ENCODE data around the gene TRPM7.
A peak's percentile ranks its signal among the peaks of the same experiment; 100 is the strongest.

TRPM7 gene

GRCh38 chr15:50681467-50681866, 5.1 kb downstream of the TRPM7 start:
- Mint-ChIP-seq H3K27me3 (no peaks in the 10 kb centered on the region), H3K27ac (peak overlapping the region; percentile 68 to 86), H3K9me3 (no peaks in the 10 kb centered on the region), H3K4me1 (peaks cover 67% of the 10 kb centered on the region), H3K4me3 (peak overlapping the region in 1 of 2 donors; percentile 44)
- no peak for ATAC-seq
- DNase-seq, result no peak

DNA sequence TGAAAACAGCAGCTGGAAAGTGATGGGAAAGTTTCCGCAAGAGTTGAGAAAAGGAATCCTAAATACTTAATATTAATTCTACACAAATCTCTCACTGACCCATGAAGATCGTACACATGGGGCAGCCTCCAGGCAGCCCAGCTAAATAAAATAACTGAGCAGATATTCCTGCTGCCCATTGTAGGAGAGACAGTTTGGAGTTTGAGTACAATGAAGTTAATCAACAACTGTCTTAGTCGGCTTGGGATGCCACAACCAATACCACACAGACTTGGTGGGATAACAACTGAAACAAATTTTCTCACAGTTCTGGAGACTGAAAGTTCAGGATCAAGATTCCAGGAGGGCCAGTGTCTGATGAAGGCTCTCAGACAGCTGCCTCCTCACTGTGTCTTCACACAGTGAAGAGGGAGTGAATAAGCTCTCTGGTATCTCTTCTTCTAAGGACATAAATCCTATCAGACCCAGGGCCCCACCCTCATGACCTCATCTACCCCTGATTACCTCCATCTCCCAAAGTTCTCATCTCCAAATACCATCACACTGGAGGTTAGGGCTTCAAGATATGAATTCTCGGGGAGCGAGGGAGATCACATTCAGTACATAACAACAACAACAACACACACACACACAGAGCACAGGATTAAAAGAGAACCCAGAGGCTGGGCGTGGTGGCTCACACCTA, 9.7 kb downstream of the TRPM7 start:
- Mint-ChIP-seq H3K9me3 (no peaks in the 10 kb centered on the region), H3K4me1 (peaks cover 25% of the 10 kb centered on the region), H3K4me3 (no peak overlapping the region), H3K27me3 (no peaks in the 10 kb centered on the region), H3K27ac (peak overlapping the region in 1 of 2 donors; percentile 0)
- ATAC-seq, result no peak
- no peak for DNase-seq

GRCh38 chr15:50675535-50676144, 11.0 kb downstream of the TRPM7 start:
- H3K27me3 Mint-ChIP-seq, result no peaks in the 10 kb centered on the region
- no peak for ATAC-seq
- no peaks in the 10 kb centered on the region for H3K9me3 Mint-ChIP-seq
- peaks cover 22% of the 10 kb centered on the region for H3K4me1 Mint-ChIP-seq
- no peak overlapping the region for H3K4me3 Mint-ChIP-seq
- peak overlapping the region in 1 of 2 donors; percentile 34 for H3K27ac Mint-ChIP-seq
- DNase-seq, result no peak

- no peaks in the 10 kb centered on the region for H3K27me3 Mint-ChIP-seq
- no peak overlapping the region for H3K27ac Mint-ChIP-seq
- peaks cover 17% of the 10 kb centered on the region for H3K4me1 Mint-ChIP-seq
- no peak for DNase-seq
- no peaks in the 10 kb centered on the region for H3K9me3 Mint-ChIP-seq
- ATAC-seq, result no peak
- H3K4me3 Mint-ChIP-seq, result no peak overlapping the region
These were observed 16.5 kb downstream of the TRPM7 start for GRCh38 chr15:50670115-50670514.

DNA sequence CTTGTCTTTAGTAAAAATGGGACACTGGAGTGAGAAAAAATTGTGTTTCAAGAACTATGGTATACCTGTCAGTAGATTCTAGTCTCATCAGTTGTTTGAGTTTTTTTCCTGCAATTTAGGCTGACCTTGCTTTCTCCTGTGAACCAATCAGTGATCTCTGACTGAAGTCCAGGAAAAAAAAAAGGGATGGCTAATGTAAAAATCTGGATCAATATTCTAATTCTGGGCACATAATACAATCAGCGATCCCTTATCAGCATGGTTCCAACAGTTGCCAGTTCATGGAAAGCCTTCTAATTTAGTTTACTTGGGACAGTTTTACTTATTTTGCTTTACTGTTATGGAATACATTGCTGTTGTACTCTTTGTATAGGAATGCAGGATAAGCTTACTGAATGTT, 17.0 kb downstream of the TRPM7 start:
- ATAC-seq, result no peak
- Mint-ChIP-seq H3K4me1 (peaks cover 17% of the 10 kb centered on the region), H3K9me3 (no peaks in the 10 kb centered on the region), H3K27me3 (no peaks in the 10 kb centered on the region), H3K27ac (peak overlapping the region in 1 of 2 donors; percentile 27), H3K4me3 (no peak overlapping the region)
- DNase-seq, result no peak

DNA sequence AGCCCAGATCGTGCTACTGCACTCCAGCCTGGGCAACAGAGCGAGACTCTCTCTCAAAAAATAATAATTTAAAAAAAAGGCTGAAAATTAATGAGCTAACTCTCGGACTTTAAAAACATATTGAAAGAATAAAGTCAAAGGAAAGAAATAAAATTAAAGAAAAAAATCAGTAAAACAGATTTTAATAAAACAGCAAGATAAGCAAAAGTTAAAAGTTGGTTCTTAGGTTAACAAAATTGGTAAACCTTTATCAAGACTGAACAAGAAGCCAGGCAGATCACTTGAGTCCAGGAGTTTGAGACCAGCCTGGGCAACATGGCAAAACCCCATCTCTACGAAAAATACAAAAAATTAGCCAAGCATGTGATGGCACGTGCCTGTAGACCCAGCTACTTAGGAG, 20.7 kb downstream of the TRPM7 start:
- Mint-ChIP-seq H3K4me3 (no peak overlapping the region), H3K27me3 (no peaks in the 10 kb centered on the region), H3K9me3 (no peaks in the 10 kb centered on the region), H3K27ac (no peak overlapping the region), H3K4me1 (peaks cover 12% of the 10 kb centered on the region)
- no peak for ATAC-seq
- DNase-seq, result no peak

- Mint-ChIP-seq H3K4me3 (no peak overlapping the region), H3K4me1 (peaks cover 26% of the 10 kb centered on the region)
These were observed 31.0 kb downstream of the TRPM7 start for GRCh38 chr15:50655555-50655954.

DNA sequence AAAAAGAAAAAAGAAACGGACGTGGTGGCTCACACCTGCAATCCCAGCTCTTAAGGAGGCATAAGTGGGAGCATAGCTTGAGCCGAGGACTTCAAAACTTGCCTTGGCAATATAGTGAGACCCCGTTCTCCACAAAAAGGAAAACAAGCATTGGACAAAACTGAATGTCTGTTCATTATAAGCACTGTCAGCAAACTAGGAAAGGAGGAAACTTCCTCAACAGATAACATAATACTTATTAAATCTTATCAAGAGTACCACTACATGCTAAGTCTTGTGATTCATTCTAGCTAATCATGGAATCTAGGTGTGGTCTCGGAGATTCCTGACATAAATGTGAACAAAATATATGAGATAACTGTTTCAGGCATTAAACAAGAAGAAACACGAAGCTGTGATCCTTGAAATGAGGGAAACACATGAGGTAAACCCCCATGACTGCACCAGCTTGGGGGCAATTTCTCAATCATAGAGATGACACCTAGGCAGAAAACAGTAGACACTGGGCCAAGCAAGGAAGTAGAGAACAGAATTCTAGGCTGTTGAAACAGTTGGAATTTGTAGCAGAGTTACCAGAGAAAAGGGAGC, 33.3 kb downstream of the TRPM7 start:
- no peak overlapping the region for H3K4me3 Mint-ChIP-seq
- no peaks in the 10 kb centered on the region for H3K27me3 Mint-ChIP-seq
- no peaks in the 10 kb centered on the region for H3K9me3 Mint-ChIP-seq
- ATAC-seq, result no peak
- H3K27ac Mint-ChIP-seq, result peak overlapping the region; percentile 30 to 92
- DNase-seq, result no peak
- H3K4me1 Mint-ChIP-seq, result peaks cover 26% of the 10 kb centered on the region

More at GRCh38 chr15:50655555-50655954, 31.0 kb downstream of the TRPM7 start:
- Mint-ChIP-seq H3K27me3 (no peaks in the 10 kb centered on the region), H3K27ac (no peak overlapping the region), H3K9me3 (no peaks in the 10 kb centered on the region)
- DNase-seq (no peak), ATAC-seq (no peak)

DNA sequence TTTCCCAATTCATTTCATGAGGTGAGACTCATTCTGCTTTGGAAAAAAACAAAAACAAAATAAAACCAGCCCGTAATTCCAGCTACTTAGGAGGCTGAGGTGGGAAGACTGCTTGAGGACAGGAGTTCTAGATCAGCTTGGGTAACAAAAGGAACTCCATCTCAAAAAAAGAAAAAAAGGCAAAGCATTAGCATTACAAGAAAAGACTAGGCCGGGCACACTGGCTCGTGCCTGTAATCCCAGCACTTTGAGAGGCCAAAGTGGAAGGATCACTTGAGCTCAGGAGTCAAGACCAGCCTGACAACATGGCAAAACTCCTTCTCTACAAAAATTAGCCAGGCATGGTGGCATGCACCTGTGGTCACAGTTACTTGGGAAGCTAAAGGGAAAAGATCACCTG, 33.9 kb downstream of the TRPM7 start:
- no peaks in the 10 kb centered on the region for H3K27me3 Mint-ChIP-seq
- no peak overlapping the region for H3K4me3 Mint-ChIP-seq
- no peak for ATAC-seq
- no peaks in the 10 kb centered on the region for H3K9me3 Mint-ChIP-seq
- no peak overlapping the region for H3K27ac Mint-ChIP-seq
- H3K4me1 Mint-ChIP-seq, result peaks cover 26% of the 10 kb centered on the region
- no peak for DNase-seq

DNA sequence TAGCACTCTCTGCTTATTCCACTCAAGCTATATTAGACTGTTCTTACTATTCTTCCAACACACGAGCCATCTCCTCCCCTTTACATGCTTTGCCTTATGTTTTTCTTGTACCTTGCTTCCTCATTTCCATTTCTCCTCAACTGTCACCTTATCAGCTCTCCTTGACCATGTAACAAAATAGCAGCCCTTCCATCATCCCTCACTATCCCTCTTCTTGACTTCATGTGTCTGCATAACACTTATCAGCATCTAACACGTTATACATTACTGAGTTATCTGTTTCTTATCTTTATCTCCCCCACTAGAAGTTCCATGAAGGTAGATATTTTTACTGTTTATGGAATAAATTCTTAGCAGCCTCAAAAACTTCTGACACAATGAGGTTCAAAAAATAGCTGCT, 45.3 kb downstream of the TRPM7 start:
- ATAC-seq, result no peak
- H3K27ac Mint-ChIP-seq, result peak overlapping the region in 1 of 2 donors; percentile 0
- no peak overlapping the region for H3K4me3 Mint-ChIP-seq
- H3K27me3 Mint-ChIP-seq, result no peaks in the 10 kb centered on the region
- no peak for DNase-seq
- no peaks in the 10 kb centered on the region for H3K4me1 Mint-ChIP-seq
- H3K9me3 Mint-ChIP-seq, result no peaks in the 10 kb centered on the region

DNA sequence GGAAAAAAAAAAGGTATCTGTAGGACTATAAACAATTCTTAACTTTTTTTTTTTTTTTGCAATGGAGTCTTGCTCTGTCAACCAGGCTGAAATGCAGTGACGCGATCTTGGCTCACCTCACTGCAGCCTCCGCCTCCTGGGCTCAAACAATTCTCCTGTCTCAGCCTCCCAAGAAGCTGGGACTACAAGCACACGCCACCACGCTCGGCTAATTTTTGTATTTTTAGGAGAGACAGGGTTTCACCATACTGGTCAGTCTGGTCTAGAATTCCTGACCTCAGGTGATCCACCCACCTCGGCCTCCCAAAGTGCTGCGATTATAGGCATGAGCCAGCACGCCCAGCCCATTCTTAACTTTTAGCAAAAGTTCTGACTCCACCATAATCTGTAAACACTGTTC, 50.5 kb downstream of the TRPM7 start:
- Mint-ChIP-seq H3K27ac (no peak overlapping the region), H3K27me3 (no peaks in the 10 kb centered on the region), H3K4me3 (no peak overlapping the region), H3K9me3 (no peaks in the 10 kb centered on the region), H3K4me1 (no peaks in the 10 kb centered on the region)
- DNase-seq, result no peak
- no peak for ATAC-seq

DNA sequence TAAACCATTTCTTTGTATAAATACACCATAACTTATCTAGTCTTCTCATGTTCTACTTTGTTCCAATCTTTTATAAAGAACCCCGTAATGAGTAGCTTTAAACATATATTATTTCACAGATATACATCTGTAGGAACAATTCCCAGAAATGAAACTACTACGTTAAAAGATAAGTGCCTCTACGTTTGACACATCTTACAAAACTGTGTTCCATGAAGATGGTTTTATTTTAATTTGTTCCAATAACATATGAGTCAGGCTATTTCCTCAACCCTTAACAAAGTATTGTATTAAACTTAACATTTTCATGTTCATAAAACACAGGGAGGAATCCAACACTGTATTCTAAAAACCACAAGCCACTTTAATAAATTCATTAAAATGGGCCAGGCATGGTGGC, 52.9 kb downstream of the TRPM7 start:
- Mint-ChIP-seq H3K4me3 (no peak overlapping the region), H3K27me3 (no peaks in the 10 kb centered on the region), H3K4me1 (no peaks in the 10 kb centered on the region), H3K9me3 (no peaks in the 10 kb centered on the region), H3K27ac (peak overlapping the region in 1 of 2 donors; percentile 11)
- no peak for DNase-seq
- no peak for ATAC-seq

DNA sequence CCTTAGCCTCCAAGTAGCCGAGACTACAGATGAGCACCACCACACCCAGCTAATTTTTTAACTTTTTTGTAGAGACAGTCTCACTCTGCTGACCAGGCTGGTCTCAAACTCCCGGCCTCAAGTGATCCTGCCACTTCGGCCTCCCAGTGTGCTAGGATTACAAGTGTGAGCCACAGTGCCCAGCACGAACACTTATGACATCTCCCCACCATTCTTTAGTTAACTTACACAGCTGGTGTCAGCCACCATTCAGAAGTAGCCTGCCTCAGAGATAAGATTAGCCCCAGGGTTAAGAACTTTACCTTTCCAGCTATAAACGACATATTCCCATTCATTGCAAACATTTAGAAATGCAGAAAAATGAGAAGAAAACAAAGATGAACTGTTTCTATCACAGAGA, 58.2 kb downstream of the TRPM7 start:
- Mint-ChIP-seq H3K27ac (peak overlapping the region in 1 of 2 donors; percentile 65), H3K4me1 (peaks cover 6% of the 10 kb centered on the region), H3K4me3 (no peak overlapping the region), H3K27me3 (no peaks in the 10 kb centered on the region), H3K9me3 (no peaks in the 10 kb centered on the region)
- no peak for ATAC-seq
- DNase-seq, result no peak

DNA sequence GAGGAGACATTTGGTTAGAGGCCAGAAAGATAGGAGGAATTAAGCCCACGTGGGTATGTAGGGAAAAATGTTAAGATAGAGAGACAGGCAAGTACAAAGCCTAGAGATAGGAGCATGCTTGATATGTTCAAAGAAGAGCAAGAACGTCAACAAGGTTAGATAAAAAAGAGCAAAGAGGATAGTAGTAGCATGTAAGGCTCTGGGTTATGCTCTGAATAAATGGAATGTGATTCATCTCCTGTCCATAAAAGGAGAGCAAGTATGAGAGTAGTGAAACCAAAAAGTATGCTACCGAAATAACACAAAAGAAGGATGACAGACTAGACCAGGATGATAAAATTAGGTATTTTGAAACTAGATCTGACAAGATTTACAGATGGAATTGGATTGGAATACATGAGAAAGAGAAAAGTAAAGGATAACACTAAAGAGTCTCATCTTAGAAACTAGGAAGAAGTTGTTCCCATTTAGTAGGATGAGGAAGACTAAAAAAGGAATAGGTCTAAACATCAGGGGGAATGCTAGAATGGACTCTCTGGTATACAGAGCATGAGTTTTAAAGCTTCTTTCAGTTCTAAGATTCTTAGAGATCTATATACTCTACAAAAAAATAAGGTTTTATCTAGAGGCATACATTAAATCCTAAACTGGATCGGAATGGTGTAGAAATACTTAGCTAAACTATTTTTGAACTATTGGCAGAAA, 59.1 kb downstream of the TRPM7 start:
- DNase-seq (no peak), ATAC-seq (no peak)
- no peaks in the 10 kb centered on the region for H3K9me3 Mint-ChIP-seq
- no peaks in the 10 kb centered on the region for H3K27me3 Mint-ChIP-seq
- H3K4me1 Mint-ChIP-seq, result peaks cover 6% of the 10 kb centered on the region
- H3K27ac Mint-ChIP-seq, result peak overlapping the region in 1 of 2 donors; percentile 13
- no peak overlapping the region for H3K4me3 Mint-ChIP-seq

- Mint-ChIP-seq H3K4me3 (no peak overlapping the region), H3K27ac (peak overlapping the region in 1 of 2 donors; percentile 10), H3K9me3 (no peaks in the 10 kb centered on the region), H3K27me3 (no peaks in the 10 kb centered on the region), H3K4me1 (peaks cover 6% of the 10 kb centered on the region)
- ATAC-seq (no peak), DNase-seq (no peak)
These were observed 61.9 kb downstream of the TRPM7 start for GRCh38 chr15:50624616-50625168.
